GM18951 (cell line): ENCODE results near the gene SNAI1.
"Not testable (repeated sequence)": the region's sequence is repeated elsewhere in the genome, so short reads cannot be mapped to it uniquely, and the experiment has no call there.

Experiments
- POLR2A ChIP-seq: IDR thresholded peaks from 4 replicates; pipeline ENCODE4 v1.6.1; 2011; ENCODE audit warnings: mild to moderate bottlenecking; ENCODE audit not compliant: insufficient read length, insufficient read depth; ENCODE audit errors: extremely low read depth
- in situ Hi-C: fragments of 300-500 bp; cut with MboI; formaldehyde crosslinking; loops from one replicate; pipeline ENCODE4 v1.12.0; 2022; ENCODE audit warnings: low sequenced_read_pairs, mixed read lengths, inconsistent platforms; ENCODE audit not compliant: unreplicated experiment

Gene SNAI1

DNA sequence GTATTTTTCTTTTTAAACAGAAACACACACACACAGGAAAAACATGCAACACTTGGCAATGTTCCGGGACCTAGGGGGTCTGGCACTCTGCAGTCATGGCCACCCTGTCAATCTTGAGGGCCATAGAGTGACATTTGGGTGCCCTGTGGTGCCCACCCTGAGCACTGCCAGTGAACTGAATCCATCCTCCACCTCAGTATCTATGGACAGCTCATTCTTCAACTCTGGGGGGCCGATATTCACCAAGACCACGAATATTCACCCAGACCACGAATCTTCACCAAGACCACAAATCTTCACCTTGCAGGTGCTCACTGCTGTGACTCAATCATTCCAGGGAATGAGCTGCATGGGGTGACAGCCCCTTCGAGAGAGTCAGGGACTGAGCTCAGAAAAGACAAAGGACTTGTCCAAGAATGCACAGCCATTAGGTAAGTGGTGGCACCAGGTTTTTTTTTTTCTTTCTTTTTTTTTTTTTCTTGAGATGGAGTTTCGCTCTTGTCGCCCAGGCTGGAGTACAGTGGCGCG, 19.1 kb downstream of the SNAI1 start:
- no peak for TF ChIP-seq POLR2A
- in situ Hi-C loops, result no loop called here

DNA sequence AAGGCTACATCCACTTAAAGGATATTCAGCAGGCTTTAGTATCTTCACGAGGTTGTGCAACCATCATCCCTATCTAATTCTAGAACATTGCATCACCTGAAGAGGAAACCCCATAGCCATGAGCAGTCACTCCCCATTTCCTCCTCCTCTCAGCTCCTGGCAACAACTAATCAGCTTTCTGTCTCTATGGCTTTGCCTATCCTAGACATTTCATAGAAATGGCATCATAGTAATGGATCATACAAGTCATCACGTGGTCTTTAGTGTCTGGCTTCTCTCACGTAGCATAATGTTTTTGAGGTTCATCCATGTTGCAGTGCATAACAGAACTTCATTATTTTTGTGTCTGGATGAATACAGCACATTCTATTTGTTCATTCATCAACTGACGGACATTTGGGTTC, 20.5 kb downstream of the SNAI1 start:
- TF ChIP-seq POLR2A, result no peak
- in situ Hi-C loops, result no loop called here

DNA sequence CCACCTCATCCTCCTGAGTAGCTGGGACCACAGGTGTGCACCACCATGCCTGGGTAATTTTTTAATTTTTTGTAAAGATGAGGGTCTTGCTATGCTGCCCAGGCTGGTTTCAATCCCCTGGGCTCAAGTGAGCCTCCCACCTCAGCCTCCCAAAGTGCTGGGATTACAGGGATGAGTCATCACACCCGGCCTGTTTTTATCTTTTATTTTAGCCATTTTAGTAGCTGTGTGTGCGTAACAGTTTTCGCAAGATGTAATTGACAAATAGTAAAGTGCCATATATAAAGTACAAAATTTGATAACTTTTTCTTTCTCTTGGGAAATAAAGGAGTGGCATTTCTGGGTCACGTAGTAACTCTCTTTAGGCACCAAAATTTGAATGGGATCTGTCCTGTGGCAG, 21.4 kb downstream of the SNAI1 start:
- no peak for TF ChIP-seq POLR2A
- in situ Hi-C loops, result no loop called here

DNA sequence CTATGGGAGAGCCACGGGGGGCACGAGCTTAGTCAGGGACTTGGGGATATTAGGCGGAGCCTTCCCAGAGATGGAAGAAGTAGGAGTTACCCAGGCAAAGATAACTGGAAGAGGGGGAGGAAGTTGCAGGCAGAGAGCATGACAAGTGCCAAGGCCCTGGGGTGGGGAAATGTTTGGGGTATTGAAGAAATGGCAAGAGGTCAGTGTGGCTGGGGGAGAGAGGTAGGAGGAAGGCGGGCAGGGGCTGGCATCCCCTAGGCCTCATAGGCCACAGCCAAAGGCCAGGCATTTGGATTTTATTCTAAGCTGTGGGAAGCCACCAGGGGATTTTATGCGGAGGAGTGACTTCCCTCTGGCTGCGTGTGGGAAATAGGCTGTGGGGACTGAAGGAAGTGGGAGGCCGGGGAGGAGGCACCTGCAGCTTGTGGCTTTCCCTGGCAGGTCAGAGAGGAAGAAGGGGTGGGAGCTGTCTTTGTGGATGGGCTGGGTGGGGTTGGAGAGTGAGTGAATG, 22.7 kb downstream of the SNAI1 start:
- in situ Hi-C loops, result no loop called here
- TF ChIP-seq POLR2A, result no peak

DNA sequence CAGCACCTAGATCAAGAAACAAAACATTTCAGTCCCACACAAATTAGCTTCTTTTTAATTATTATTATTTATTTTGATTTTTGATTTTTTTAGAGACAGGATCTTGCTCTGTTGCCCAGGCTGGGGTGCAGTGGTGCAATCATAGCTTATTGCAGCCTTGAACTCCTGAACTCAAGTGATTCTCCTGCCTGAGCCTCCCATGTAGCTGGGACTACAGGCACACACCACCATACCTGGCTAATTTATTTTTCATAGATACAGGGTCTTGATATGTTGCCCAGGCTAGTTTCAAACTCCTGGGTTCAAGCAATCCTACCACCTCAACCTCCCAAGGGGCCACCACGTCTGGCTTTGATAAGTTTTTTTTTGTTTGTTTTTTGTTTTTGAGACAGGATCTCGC, 24.6 kb downstream of the SNAI1 start:
- TF ChIP-seq POLR2A, result no peak

DNA sequence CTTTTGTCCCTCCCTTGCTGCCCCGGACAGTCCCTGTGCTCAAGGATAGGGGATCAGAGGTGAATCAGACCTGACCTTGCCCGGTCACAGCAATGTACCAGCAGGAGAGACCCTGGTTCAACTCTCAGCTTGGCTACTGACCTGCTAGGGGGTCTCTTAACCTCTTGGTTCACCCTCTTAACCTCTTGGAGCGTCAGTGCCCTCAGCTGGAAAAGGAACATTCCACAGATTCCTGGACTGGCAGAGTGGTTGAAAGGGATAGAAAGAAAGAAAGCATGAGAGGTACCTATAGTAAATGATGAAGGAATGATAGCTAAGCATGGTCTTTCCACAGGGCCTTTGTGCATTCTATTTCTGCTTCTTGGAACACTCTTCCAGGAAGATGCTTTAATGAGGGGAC, 25.2 kb downstream of the SNAI1 start:
- in situ Hi-C loops, result no loop called here
- TF ChIP-seq POLR2A, result no peak

More for the DNA sequence above, 24.6 kb downstream of the SNAI1 start:
- in situ Hi-C loops, result no loop called here

DNA sequence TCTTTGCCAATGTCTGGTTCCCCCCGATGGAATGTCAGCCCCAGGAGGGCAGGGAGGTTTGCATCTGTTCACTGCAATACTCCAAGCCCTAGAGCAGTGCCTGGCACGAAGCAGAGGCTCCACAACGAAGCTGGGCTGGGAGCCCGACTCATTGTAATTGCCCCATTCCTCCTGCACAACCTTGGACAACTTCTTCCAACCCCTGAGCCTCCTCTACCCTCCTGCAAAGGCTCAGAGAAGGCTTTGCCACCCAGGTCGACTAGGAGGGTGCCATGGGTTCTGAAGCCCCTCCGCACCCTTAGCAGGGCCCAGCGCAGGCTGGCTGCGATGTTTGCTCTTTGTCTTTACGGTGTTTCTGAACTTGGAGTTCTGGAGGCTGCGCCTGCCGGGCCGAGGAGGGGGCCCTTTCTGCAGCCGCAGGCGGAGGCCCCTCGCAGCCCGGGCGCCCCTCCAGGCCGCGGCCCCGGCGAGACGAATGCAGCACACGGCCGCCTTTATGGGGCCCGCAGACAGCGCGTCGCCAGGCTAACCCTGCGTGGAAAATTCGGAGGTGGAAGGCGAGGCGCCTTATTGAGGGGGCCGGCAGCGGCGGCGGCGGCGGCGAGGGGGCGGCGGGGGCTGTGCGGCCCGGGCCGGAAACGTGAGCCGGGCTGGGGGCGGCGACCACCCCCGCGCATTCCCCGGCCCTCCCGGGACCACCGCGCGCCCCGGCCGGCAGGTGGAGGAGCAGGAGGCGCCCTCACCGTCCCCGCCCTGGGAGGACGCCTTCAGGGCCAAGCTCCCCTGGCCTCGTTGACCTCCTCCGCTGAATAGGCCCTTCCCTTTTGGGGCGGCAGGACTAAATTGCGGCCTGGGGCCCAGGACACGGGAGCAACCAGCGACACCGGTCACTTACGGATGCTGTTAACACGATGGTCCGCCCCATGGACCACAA, 27.0 kb downstream of the SNAI1 start:
- TF ChIP-seq POLR2A, result no peak
- in situ Hi-C loops, result no loop called here

DNA sequence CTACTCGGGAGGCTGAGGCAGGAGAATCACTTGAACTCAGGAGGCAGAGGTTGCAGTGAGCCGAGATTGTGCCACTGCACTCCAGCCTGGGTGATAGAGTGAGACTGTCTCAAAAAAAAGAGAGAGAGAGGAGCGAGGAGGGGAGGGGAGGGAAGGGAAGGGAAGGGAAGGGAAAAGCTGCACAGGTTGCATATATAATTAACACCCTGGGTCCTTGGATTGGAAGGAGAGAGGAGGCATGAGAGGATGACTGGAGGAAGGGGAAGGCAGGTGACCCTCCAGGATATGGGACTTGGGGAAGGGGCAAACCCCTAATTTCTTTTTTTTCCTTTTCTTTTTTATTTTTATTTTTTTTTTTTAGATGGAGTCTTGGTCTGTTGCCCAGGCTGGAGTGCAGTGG, 28.8 kb downstream of the SNAI1 start:
- in situ Hi-C loops, result not testable (repeated sequence)

DNA sequence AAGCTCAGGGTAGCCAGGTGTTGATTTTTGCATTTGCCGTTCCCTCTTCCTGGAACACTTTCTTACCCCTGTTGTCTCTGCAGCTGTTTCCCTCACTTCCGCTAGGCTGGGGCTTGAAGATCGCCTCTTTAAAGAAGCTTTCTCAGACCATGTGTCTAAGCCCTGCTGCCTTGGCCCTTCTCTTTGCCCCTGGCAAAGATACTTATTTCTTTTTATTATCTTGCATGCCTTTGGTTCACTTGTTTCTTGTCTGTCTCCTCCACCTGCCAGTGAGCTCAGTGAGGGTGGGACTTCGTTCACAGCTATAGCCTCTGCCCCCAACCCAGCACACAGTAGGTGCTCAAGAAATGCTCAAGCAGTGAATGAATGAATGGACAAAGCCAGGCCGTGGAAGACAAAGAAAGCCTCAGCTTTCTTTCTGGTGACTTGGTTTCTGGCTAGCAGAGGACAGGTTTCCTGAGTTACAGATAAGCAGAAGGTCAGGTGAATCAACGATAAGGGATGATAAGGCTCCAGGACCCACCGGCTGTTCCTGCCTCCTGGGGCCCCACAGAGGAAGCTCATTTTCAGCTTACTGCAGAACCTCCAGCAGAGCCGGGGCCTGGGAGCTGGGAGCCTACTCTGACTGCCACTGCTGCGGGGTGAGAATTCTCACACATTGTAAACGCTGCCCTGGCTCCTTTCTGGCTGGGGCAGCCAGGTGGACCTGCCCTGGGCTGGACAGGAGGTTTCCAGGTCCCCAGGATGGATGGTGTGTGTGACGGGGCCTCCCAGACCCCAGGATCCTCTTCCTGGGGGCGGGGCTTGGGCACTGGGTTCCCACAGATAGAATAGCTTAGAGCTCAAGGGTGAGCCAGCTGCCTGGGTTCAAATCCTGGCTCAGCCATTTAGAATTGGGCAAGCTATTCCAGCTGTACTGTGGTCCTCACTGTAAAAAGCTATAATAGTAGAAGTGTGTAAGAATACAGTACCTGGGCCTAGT, 29.8 kb downstream of the SNAI1 start:
- in situ Hi-C loops, result no loop called here
- no peak for TF ChIP-seq POLR2A

DNA sequence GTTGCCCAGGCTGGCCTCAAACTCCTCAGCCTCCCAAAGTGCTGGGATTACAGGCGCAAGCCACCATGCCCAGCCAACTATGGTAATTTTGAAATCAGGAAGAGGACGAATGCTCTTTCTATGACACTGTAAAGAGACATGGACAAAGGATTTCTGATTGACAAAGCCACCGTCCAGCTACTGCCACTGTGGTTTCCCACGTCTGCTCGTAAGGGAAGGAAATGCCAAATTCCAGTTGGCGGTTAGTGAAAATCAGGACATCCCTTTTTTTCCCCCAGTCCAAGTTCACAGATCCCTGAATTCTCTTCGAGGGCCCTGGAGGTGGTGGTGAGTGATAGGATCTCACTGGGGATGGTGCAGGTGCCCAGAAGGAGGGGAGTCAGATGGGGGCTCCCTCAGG, 31.2 kb downstream of the SNAI1 start:
- in situ Hi-C loops, result no loop called here
- no peak for TF ChIP-seq POLR2A

DNA sequence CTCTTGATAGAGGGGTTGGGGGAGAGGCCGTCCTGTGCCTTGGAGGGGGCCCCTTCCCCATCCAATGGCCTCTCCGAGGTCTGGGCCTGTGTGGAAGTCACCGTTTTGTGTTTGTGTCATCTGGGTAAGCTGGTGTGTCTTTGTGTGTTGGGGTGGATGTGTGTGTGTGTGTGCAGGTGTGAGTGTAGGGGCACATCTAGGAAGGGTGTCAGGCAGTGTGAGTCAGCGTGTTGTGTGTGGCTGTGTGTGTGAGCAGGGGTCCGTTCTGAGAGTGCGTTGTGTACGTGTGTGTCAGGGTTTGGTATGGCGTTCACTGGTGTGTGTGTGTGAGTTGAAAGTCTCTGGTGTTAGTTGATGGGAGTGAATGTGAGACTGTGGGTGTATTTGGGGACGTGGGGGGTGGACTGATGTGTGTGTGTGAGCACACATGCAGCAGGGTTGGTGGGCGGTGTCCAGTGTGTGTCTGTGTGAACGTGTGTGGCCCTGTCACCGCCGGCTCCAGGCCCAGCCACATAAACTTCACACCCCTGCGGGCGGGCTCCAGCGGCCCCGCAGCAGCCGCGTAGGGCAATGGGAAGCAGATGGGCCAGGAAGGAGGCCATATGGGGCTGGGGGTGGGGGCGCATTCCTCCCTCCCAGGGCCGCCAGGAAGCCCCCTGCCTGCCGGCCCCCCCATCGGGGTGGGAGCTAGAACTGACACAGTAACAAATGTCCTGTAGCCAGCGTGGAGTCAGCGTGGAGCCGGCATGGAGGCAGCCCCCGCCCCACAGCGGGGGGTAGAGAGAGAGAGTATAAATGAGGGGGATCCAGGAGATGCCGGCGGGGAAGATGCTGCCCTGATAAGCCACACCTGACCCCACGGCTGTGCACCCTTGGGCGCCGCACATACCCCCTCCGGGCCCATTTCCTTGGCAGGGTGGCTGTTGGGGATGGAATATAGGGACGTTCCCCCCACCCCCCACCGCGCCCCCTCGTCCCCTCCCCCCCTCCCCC, 32.1 kb downstream of the SNAI1 start:
- no peak for TF ChIP-seq POLR2A
- in situ Hi-C loops, result no loop called here

DNA sequence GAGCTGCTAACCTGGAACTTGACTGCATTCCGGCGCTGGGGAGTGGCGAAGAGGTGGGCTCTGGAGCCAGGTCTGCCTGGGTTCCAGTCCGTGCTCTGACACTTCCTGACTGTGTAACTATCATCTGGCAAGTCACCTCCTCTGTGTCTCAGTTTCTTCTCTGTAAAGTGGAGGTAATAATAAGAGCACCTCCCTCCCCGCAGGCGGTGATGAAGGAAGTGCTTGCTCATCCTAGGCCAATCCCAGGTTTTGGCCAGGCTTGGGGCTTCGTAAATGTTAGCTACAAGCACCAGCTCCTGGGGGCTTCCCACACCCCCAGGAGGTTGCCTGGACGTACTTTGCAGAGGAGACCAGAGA, 32.8 kb downstream of the SNAI1 start:
- in situ Hi-C loops, result no loop called here
- no peak for TF ChIP-seq POLR2A
